Pulmonary artery endothelial cell (primary cell): ENCODE data around the gene PXYLP1. TPM values are rescaled to one million over a fixed set of nuclear protein-coding genes. Genes with fewer than 3 reads are reported as not detected.
A peak's percentile ranks its signal among the peaks of the same experiment; 100 is the strongest.
"Not testable (repeated sequence)": the region's sequence is repeated elsewhere in the genome, so short reads cannot be mapped to it uniquely, and the experiment has no call there.

ENCODE experiments used
- DNase-seq: peaks from one replicate; pipeline ENCODE4 v3.0.0-alpha.2; 2011; ENCODE audit warnings: low read depth, low spot score
- total RNA-seq: library from RNA; depleted of rRNA; stranded (reverse); fragments of >200 nt; gene quantifications from 2 replicates; pipeline ENCODE4 v1.2.3, GENCODE V29; 2014

PXYLP1 gene
- 0.85 and 2.1 TPM in 2 replicates for total RNA-seq

GRCh38 chr3:141231101-141231951 is at the start of gene PXYLP1:
TSS of gene PXYLP1 (plus strand) at chr3:141231825. CDS start at chr3:141260176, 28,351 bp downstream.
- peak; percentile 20 for DNase-seq

- no peak for DNase-seq
Measured at GRCh38 chr3:141183606-141184005, 48.0 kb upstream of the PXYLP1 start.

- no peak for DNase-seq
Measured at GRCh38 chr3:141184430-141184829, 47.2 kb upstream of the PXYLP1 start.

- DNase-seq, result no peak
Measured at GRCh38 chr3:141191097-141191749, 40.4 kb upstream of the PXYLP1 start.

- peak; percentile 76 for DNase-seq
Measured at GRCh38 chr3:141192345-141192744, 39.3 kb upstream of the PXYLP1 start.

GRCh38 chr3:141193066-141193830 is 38.4 kb upstream of the PXYLP1 start:
- no peak for DNase-seq

- no peak for DNase-seq
Measured at GRCh38 chr3:141201122-141201521, 30.5 kb upstream of the PXYLP1 start.

- no peak for DNase-seq
Measured at GRCh38 chr3:141202682-141203081, 28.9 kb upstream of the PXYLP1 start.

GRCh38 chr3:141203866-141204265 is 27.8 kb upstream of the PXYLP1 start:
- DNase-seq, result no peak

- DNase-seq, result no peak
Measured at GRCh38 chr3:141204343-141204742, 27.3 kb upstream of the PXYLP1 start.

GRCh38 chr3:141211306-141211705 is 20.3 kb upstream of the PXYLP1 start:
- DNase-seq, result not testable (repeated sequence)

GRCh38 chr3:141212101-141212500 is 19.5 kb upstream of the PXYLP1 start:
- DNase-seq, result no peak

GRCh38 chr3:141212555-141212954 is 19.1 kb upstream of the PXYLP1 start:
- DNase-seq, result no peak

- no peak for DNase-seq
Measured at GRCh38 chr3:141216975-141217374, 14.7 kb upstream of the PXYLP1 start.

- no peak for DNase-seq
Measured at GRCh38 chr3:141217389-141217788, 14.2 kb upstream of the PXYLP1 start.

- DNase-seq, result no peak
Measured at GRCh38 chr3:141218162-141218835, 13.3 kb upstream of the PXYLP1 start.

GRCh38 chr3:141218926-141219325 is 12.7 kb upstream of the PXYLP1 start:
- no peak for DNase-seq

GRCh38 chr3:141223673-141224166 is 7.9 kb upstream of the PXYLP1 start:
- no peak for DNase-seq

GRCh38 chr3:141225939-141226338 is 5.7 kb upstream of the PXYLP1 start:
- DNase-seq, result no peak

GRCh38 chr3:141227216-141227615 is 4.4 kb upstream of the PXYLP1 start:
- DNase-seq, result no peak

- no peak for DNase-seq
Measured at GRCh38 chr3:141227752-141228151, 3.9 kb upstream of the PXYLP1 start.
